GM12892 (cell line): ENCODE measurements around the gene NECTIN3. TPM values are rescaled to one million over a fixed set of nuclear protein-coding genes. Genes with fewer than 3 reads are reported as not detected.
A peak's percentile ranks its signal among the peaks of the same experiment; 100 is the strongest.

Experiments
- DNase-seq: peaks from one replicate; pipeline ENCODE4 v3.0.0; 2011; ENCODE audit not compliant: insufficient read length
- FAIRE-seq: peaks from 2 replicates; lab custom pipeline; 2011; peaks lifted over from hg19 to GRCh38; lab: Jason Lieb, UNC
- POLR2A ChIP-seq: IDR thresholded peaks from 2 replicates; pipeline ENCODE4 v1.6.1; 2011; ENCODE audit warnings: low read depth, low read length, control low read depth
- POLR2AphosphoS5 ChIP-seq: IDR thresholded peaks from 2 replicates; pipeline ENCODE4 v1.6.1; 2011; ENCODE audit warnings: low read depth, low read length, control low read depth
- TAF1 ChIP-seq: IDR thresholded peaks from 2 replicates; pipeline ENCODE4 v1.6.1; 2011; ENCODE audit warnings: low read depth, mild to moderate bottlenecking, control low read depth, low read length, borderline replicate concordance
- polyA plus RNA-seq: library from polyadenylated mRNA; unstranded; fragments of >200 nt; gene quantifications from one replicate; pipeline ENCODE4 v1.2.1, GENCODE V29; 2012; ENCODE audit warnings: missing spikeins, inconsistent platforms; ENCODE audit not compliant: missing spikeins

NECTIN3 gene
- not detected for polyA plus RNA-seq

GRCh38 chr3:111071257-111072030, at the start of gene NECTIN3:
TSS of gene NECTIN3 (plus strand) at chr3:111071816. CDS start at chr3:111072018, 202 bp downstream.
- FAIRE-seq (no peak), DNase-seq (peak; percentile 31)
- TF ChIP-seq POLR2A (no peak), POLR2AphosphoS5 (no peak), TAF1 (no peak)

- DNase-seq: no peak
- FAIRE-seq: no peak
Observed at GRCh38 chr3:111027868-111028267, 43.7 kb upstream of the NECTIN3 start.

GRCh38 chr3:111031538-111031937, 40.1 kb upstream of the NECTIN3 start:
- no peak for FAIRE-seq

More at GRCh38 chr3:111027868-111028267, 43.7 kb upstream of the NECTIN3 start:
- TF ChIP-seq POLR2AphosphoS5 (no peak), POLR2A (no peak), TAF1 (no peak)

GRCh38 chr3:111032677-111033076, 38.9 kb upstream of the NECTIN3 start:
- no peak for DNase-seq
- no peak for TF ChIP-seq POLR2A
- no peak for TF ChIP-seq POLR2AphosphoS5
- TF ChIP-seq TAF1: no peak
- FAIRE-seq: no peak

More at GRCh38 chr3:111031538-111031937, 40.1 kb upstream of the NECTIN3 start:
- TF ChIP-seq POLR2AphosphoS5 (no peak), POLR2A (no peak), TAF1 (no peak)
- no peak for DNase-seq

- FAIRE-seq (no peak), DNase-seq (no peak)
- TF ChIP-seq POLR2AphosphoS5 (no peak), TAF1 (no peak), POLR2A (no peak)
Observed at GRCh38 chr3:111033470-111034050, 38.1 kb upstream of the NECTIN3 start.

- TF ChIP-seq POLR2AphosphoS5 (no peak), POLR2A (no peak), TAF1 (no peak)
- DNase-seq (no peak), FAIRE-seq (no peak)
Observed at GRCh38 chr3:111035316-111035715, 36.3 kb upstream of the NECTIN3 start.

- TF ChIP-seq POLR2AphosphoS5 (no peak), TAF1 (no peak), POLR2A (no peak)
- DNase-seq (no peak), FAIRE-seq (no peak)
Observed at GRCh38 chr3:111035902-111036301, 35.7 kb upstream of the NECTIN3 start.

GRCh38 chr3:111040959-111041358, 30.7 kb upstream of the NECTIN3 start:
- no peak for FAIRE-seq
- DNase-seq: no peak
- TF ChIP-seq TAF1 (no peak), POLR2AphosphoS5 (no peak), POLR2A (no peak)

- TF ChIP-seq POLR2A (no peak), POLR2AphosphoS5 (no peak), TAF1 (no peak)
- DNase-seq (no peak), FAIRE-seq (no peak)
Observed at GRCh38 chr3:111045564-111045963, 26.1 kb upstream of the NECTIN3 start.

- DNase-seq: no peak
- no peak for FAIRE-seq
- TF ChIP-seq POLR2AphosphoS5 (no peak), TAF1 (no peak), POLR2A (no peak)
Observed at GRCh38 chr3:111047042-111047441, 24.6 kb upstream of the NECTIN3 start.

GRCh38 chr3:111047812-111048435, 23.7 kb upstream of the NECTIN3 start:
- FAIRE-seq (no peak), DNase-seq (no peak)
- TF ChIP-seq TAF1: no peak
- no peak for TF ChIP-seq POLR2A
- no peak for TF ChIP-seq POLR2AphosphoS5

- no peak for DNase-seq
- TF ChIP-seq POLR2A (no peak), POLR2AphosphoS5 (no peak), TAF1 (no peak)
- FAIRE-seq: no peak
Observed at GRCh38 chr3:111051354-111051753, 20.3 kb upstream of the NECTIN3 start.
